Measurements from ENCODE around the gene EHF.

EHF gene

GRCh38 chr11:34667810-34668582, 47.1 kb downstream of the EHF start:
- no peak for TF ChIP-seq CTCF (IDR thresholded peaks at IDR 0.05; ENCODE audit: insufficient read depth, low read depth, low read length, missing control alignments)
- H3K4me3 ChIP-seq (ENCODE audit: low read length): no peak overlapping the region
- DNase-seq (ENCODE audit: low read depth): peak; percentile 83

DNA sequence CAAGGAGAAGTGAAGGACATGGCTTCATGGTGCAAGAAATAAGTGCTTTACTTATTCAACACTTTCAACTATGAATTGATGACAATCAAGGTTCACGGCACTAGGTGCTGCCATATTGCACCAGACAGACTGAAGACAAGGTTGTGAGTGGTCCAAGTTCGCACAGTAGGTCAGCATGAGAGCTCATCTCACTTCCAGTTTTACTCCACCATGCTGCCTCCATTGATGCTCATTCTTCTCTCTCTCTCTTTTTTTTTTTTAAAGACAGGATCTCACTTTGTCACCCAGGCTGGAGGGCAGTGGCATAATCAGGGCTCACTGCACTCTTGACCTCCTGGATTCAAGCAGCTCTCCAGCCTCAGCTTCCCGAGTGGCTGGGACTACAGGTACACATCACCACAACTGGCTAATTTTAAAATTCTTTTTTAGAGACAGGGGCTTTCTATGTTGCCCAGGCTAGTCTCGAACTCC, 47.7 kb downstream of the EHF start:
- H3K4me3 ChIP-seq (ENCODE audit: low read length): no peak overlapping the region
- DNase-seq (ENCODE audit: low read depth): no peak
- no peak for TF ChIP-seq CTCF (IDR thresholded peaks at IDR 0.05; ENCODE audit: insufficient read depth, low read depth, low read length, missing control alignments)

DNA sequence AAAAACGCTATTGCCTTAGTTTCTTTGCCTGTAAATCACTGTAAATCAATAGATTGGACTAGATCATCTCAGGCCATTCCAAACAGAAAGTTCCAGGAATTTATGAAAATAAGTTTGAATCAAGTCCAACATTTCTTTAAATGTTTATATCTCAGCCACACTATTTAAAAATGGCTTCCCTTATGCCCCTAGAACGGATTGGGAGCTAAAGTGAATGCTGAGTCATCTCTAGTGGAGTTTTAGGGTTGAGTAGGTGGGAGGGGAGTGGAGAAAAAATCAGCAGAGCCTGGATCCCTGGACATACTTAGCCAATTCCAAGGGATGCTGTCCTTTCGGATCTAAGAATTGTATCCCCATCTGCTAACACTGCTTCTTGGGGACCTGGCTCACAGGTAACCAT, 48.6 kb downstream of the EHF start:
- TF ChIP-seq CTCF (IDR thresholded peaks at IDR 0.05; ENCODE audit: insufficient read depth, low read depth, low read length, missing control alignments): no peak
- H3K4me3 ChIP-seq (ENCODE audit: low read length): no peak overlapping the region
- no peak for DNase-seq (ENCODE audit: low read depth)

DNA sequence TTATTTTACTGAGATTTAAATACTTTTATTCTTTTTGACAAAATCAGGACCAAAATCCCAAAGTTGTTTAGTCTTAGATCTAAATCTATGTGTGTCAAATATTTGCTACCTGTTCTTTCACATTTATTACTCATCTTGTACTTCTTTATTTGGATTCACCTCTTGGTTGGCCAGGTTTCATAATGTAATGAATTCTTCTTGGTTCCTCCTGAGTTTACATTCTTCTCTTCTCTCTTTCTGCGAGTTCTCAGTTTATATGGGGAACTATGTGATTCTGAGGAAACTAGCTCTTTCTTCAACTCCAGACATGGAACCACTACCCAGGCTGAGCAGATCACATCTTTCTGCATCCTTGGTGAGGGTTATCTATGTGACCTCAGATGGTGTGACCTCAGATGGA, 50.2 kb downstream of the EHF start:
- no peak for DNase-seq (ENCODE audit: low read depth)
- no peak for TF ChIP-seq CTCF (IDR thresholded peaks at IDR 0.05; ENCODE audit: insufficient read depth, low read depth, low read length, missing control alignments)

DNA sequence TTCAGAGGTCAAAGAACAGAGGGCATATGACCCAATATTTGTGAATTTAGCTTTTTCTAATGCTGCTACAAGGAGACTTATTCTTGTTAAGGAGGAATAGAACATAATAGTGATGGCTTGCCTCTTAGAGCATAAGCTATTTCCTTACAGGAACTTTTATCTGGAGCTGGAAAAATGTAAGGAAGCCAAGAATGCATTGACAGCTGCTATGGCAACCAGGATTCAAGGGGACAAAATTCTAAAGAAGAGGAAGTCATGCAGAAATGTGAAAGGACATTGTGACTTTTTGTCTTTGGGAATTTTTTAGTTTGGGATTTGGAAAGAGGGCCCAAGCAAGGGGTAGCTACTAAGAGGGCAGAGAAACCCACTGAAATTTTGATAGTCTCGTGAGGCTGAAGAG, 51.1 kb downstream of the EHF start:
- no peak for TF ChIP-seq CTCF (IDR thresholded peaks at IDR 0.05; ENCODE audit: insufficient read depth, low read depth, low read length, missing control alignments)

More for the DNA sequence above, 50.2 kb downstream of the EHF start:
- H3K4me3 ChIP-seq (ENCODE audit: low read length): no peak overlapping the region

GRCh38 chr11:34674038-34674437, 53.1 kb downstream of the EHF start:
- DNase-seq (ENCODE audit: low read depth): no peak
- no peak for TF ChIP-seq CTCF (IDR thresholded peaks at IDR 0.05; ENCODE audit: insufficient read depth, low read depth, low read length, missing control alignments)

More for the DNA sequence above, 51.1 kb downstream of the EHF start:
- H3K4me3 ChIP-seq (ENCODE audit: low read length): no peak overlapping the region
- DNase-seq (ENCODE audit: low read depth): no peak

DNA sequence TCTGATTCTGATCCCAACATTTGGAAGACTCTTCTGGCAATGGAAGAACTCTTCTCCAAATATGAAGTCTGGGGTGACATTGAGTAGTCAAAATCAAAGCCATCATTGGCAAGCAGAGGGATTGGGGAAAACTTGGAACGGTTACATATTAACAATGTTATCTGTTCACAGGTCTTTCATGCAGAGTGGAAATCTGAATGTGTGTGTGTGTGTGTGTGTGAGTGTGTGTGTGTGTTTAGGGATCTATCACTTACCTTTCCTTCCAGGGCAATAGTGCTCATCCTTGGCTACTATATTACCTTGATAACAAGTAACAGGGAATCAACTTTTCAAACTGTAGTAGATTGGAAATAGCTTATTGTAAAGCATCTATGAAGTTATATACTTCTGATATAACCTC, 55.3 kb downstream of the EHF start:
- DNase-seq (ENCODE audit: low read depth): no peak
- H3K4me3 ChIP-seq (ENCODE audit: low read length): no peak overlapping the region
- TF ChIP-seq CTCF (IDR thresholded peaks at IDR 0.05; ENCODE audit: insufficient read depth, low read depth, low read length, missing control alignments): no peak

More at GRCh38 chr11:34674038-34674437, 53.1 kb downstream of the EHF start:
- no peak overlapping the region for H3K4me3 ChIP-seq (ENCODE audit: low read length)
